ENCODE measurements around the gene PPP2R5A. TPM values are rescaled to one million over a fixed set of nuclear protein-coding genes. Genes with fewer than 3 reads are reported as not detected.
A peak's percentile ranks its signal among the peaks of the same experiment; 100 is the strongest.

Gene PPP2R5A
- total RNA-seq (ENCODE audit: low replicate concordance), result 20.6 and 34.0 TPM in 2 replicates
- long read RNA-seq, partial matches to known transcripts, result 3 of 8 reads
- long read RNA-seq, other reads (novel, unspliced or antisense), result 2 of 8 reads

DNA sequence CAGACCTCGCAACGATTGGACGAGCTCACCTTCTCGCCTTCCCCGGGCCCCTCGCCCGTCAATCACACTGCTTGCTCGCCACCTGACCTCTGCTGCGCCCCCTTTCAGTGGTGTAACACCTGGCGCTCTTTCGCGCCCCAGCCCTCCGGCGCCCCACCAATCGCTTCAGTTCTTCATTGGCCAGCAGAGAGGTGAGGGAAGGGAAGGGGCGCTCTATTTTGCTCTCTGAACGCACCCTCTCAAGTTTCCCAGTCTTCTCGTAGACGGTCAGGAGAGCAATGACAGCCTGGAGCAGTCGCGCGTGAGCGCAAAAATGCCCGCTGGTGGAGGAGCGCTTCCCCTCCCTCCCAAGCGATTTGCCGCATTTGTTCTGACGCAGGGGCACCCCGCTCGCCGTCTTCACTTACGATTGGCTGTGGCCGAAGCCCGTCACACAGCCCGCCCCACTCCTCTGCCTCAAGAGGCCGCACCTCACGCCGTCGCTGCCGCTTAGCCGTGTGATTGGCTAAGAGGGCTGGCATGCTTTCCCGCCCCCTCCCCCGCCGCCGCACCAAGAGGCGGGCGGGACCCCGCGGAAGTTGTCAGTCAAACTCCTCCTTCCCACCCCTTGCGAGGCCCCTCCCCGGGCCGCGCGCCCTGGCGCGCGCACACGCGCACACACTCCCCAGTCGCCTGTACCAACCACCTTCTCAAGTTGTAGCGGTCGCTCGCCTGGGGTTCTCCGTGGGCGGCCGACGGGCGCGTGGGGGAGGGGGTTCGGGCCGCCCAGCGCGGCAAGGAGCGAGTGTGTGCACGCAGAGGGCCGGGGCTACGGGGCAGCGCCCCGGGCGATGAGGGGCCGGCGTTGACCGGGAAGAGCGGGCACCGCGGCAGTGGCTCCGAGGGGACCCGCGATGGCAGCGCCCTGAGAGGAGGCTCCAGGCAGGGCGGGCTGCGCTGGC, at the start of gene PPP2R5A:
Gene PPP2R5A, plus strand, starts transcription at position 667 of the 941 bp plus-strand sequence. CDS start 701 bp downstream, outside the sequence.
- TF ChIP-seq, protein P1, sequence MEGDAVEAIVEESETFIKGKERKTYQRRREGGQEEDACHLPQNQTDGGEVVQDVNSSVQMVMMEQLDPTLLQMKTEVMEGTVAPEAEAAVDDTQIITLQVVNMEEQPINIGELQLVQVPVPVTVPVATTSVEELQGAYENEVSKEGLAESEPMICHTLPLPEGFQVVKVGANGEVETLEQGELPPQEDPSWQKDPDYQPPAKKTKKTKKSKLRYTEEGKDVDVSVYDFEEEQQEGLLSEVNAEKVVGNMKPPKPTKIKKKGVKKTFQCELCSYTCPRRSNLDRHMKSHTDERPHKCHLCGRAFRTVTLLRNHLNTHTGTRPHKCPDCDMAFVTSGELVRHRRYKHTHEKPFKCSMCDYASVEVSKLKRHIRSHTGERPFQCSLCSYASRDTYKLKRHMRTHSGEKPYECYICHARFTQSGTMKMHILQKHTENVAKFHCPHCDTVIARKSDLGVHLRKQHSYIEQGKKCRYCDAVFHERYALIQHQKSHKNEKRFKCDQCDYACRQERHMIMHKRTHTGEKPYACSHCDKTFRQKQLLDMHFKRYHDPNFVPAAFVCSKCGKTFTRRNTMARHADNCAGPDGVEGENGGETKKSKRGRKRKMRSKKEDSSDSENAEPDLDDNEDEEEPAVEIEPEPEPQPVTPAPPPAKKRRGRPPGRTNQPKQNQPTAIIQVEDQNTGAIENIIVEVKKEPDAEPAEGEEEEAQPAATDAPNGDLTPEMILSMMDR (conservative IDR thresholded peaks at IDR 0.05), result peak; percentile 50
- H3K27me3 Mint-ChIP-seq, result peaks cover 3% of the 10 kb centered on the region
- H3K4me1 Mint-ChIP-seq (ENCODE audit: unreplicated experiment), result peaks cover 11% of the 10 kb centered on the region
- no peaks in the 10 kb centered on the region for H3K36me3 Mint-ChIP-seq
- H3K9me3 Mint-ChIP-seq, result no peaks in the 10 kb centered on the region
- peak within 1 kb of the TSS; percentile 99 for H3K4me3 Mint-ChIP-seq
- peak within 1 kb of the TSS; percentile 100 for H3K27ac Mint-ChIP-seq
- DNase-seq (ENCODE audit: extremely low spot score, unreplicated experiment), result peak; percentile 98

DNA sequence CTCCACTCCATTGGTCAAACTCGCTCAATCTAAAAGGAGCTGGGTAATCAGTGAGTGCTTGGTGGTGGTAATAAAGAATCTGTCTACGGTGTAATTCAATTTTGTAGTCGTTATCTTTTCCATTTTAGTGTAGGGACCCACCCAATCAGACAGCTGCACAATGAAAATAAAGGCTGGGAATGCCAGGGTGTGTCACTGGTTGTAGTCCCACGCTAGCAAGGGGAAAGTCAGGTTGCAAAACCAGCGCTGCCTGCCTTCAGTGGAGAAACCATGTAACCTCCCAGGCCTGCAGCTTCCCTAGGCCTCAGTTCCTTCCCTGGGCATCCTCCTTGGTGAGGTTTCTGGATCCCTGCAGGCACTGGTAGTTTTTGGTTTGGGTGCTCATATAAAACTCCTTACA, 49.4 kb upstream of the PPP2R5A start:
- H3K9me3 Mint-ChIP-seq, result no peaks in the 10 kb centered on the region
- DNase-seq (ENCODE audit: extremely low spot score, unreplicated experiment), result no peak
- no peak overlapping the region for H3K4me3 Mint-ChIP-seq
- no peaks in the 10 kb centered on the region for H3K36me3 Mint-ChIP-seq
- peaks cover 5% of the 10 kb centered on the region for H3K4me1 Mint-ChIP-seq (ENCODE audit: unreplicated experiment)
- no peaks in the 10 kb centered on the region for H3K27me3 Mint-ChIP-seq
- TF ChIP-seq, protein P1 (conservative IDR thresholded peaks at IDR 0.05), result no peak
- H3K27ac Mint-ChIP-seq, result peak overlapping the region; percentile 44

DNA sequence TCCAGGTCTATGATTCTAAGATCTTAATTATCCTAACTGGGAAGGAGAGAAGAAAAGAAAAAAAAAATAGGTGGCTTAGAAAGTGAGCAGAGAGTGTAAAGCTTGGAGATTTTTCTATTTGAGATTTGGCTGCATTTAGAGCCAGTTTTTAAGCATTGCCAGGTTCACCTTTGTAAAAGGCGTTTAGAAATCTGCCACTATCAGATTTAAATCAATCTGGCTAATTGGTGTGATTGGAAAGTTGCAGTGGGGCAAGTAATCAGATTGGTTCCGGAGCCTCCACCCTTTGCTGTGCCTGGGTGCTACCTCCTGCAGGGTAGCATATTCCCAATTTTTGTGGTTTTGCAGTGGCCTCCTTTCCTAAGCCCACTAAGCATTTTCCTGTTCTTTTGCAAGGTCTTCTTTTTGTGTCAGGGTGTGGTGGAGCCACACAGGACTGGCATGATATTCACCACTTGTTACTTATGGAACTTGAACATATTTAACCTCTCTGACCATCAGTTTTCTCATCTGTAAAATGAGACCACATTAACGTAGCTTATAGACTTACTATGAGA, 48.5 kb upstream of the PPP2R5A start:
- Mint-ChIP-seq H3K4me3 (no peak overlapping the region), H3K9me3 (no peaks in the 10 kb centered on the region), H3K27me3 (no peaks in the 10 kb centered on the region), H3K27ac (peak overlapping the region; percentile 44), H3K4me1 (ENCODE audit: unreplicated experiment) (peaks cover 5% of the 10 kb centered on the region), H3K36me3 (no peaks in the 10 kb centered on the region)
- TF ChIP-seq, protein P1 (conservative IDR thresholded peaks at IDR 0.05), result no peak
- no peak for DNase-seq (ENCODE audit: extremely low spot score, unreplicated experiment)

DNA sequence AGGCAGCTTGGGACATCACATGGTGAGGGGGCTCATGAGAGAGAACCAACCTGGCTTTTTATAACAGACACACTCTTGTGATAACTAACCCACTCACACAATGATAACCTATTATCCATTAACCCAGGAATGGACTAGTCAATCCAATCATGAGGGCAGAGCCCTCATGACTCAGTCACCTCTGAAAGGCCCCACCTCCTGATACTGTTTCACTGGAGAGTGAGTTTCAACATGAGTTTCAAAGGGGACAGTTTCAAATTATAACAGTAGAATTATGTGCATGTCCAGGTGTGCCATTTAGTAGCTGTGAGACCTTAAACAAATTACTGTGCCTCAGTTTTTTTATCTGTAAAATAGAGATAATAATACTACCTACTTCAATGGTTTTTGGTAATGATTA, 47.6 kb upstream of the PPP2R5A start:
- TF ChIP-seq, protein P1 (conservative IDR thresholded peaks at IDR 0.05), result no peak
- no peak overlapping the region for H3K4me3 Mint-ChIP-seq
- H3K4me1 Mint-ChIP-seq (ENCODE audit: unreplicated experiment), result peaks cover 5% of the 10 kb centered on the region
- DNase-seq (ENCODE audit: extremely low spot score, unreplicated experiment), result no peak
- H3K9me3 Mint-ChIP-seq, result no peaks in the 10 kb centered on the region
- no peaks in the 10 kb centered on the region for H3K27me3 Mint-ChIP-seq
- H3K36me3 Mint-ChIP-seq, result no peaks in the 10 kb centered on the region
- no peak overlapping the region for H3K27ac Mint-ChIP-seq

DNA sequence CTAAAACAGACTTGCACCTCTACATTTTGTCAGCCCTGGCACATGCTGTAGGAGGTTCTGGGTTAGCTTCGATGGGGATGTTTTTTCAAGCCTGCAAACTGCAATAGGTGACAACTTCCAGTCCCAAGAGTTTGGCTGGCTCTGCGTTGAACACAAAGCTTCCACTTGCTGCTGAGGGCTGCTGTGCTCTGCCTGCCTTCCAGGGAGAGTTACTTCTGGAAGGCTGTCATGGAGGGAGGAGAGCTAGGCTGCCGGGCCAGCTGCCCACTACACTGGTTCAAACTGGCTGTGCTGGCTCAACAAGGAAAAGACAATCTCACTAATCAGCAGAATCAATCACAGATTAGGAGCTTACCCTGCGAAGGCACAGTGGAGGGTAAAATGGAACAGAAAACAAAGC, 46.7 kb upstream of the PPP2R5A start:
- TF ChIP-seq, protein P1 (conservative IDR thresholded peaks at IDR 0.05), result no peak
- H3K9me3 Mint-ChIP-seq, result no peaks in the 10 kb centered on the region

More for the DNA sequence above, 46.7 kb upstream of the PPP2R5A start:
- Mint-ChIP-seq H3K27ac (peak overlapping the region; percentile 61), H3K36me3 (no peaks in the 10 kb centered on the region), H3K4me3 (no peak overlapping the region), H3K4me1 (ENCODE audit: unreplicated experiment) (peaks cover 5% of the 10 kb centered on the region), H3K27me3 (no peaks in the 10 kb centered on the region)
- no peak for DNase-seq (ENCODE audit: extremely low spot score, unreplicated experiment)
